Measurements from ENCODE around the gene CUL5. TPM values are rescaled to one million over a fixed set of nuclear protein-coding genes. Genes with fewer than 3 reads are reported as not detected.

The CUL5 gene
- total and polyA plus RNA-seq, 2 experiments from 2014 or later, result 26.0 to 40.9 TPM

GRCh38 chr11:108063410-108063809 lies 54.7 kb downstream of the CUL5 start:
- no peak for ATAC-seq

More at GRCh38 chr11:108063410-108063809, 54.7 kb downstream of the CUL5 start:
- Mint-ChIP-seq H3K27me3 (ENCODE audit: insufficient read depth, low read depth, poor library complexity) (peaks cover 2% of the 10 kb centered on the region), H3K27ac (no peak overlapping the region), H3K36me3 (ENCODE audit: low read depth) (peaks cover 35% of the 10 kb centered on the region), H3K4me1 (no peaks in the 10 kb centered on the region), H3K9me3 (no peaks in the 10 kb centered on the region), H3K4me3 (no peak overlapping the region)
- no peak overlapping the region for H3K27ac ChIP-seq (ENCODE audit: low read depth)
- no peak overlapping the region for H3K4me2 ChIP-seq
- H3K36me3 ChIP-seq (ENCODE audit: insufficient read depth), result peaks cover 8% of the 10 kb centered on the region; the same call in 1 of the 2 replicates
- H3K4me1 ChIP-seq (ENCODE audit: insufficient read depth), result no peaks in the 10 kb centered on the region
- H3K79me2 ChIP-seq (replicated peaks; ENCODE audit: insufficient read depth), result peaks cover 3% of the 10 kb centered on the region; the same call in 1 of the 2 replicates
- H3K9me2 ChIP-seq (ENCODE audit: insufficient read depth), result no peaks in the 10 kb centered on the region
- H3F3A ChIP-seq (replicated peaks; ENCODE audit: low read depth), result no peaks in the 10 kb centered on the region
- no peak overlapping the region for H2AFZ ChIP-seq
- no peak overlapping the region for H3K4me3 ChIP-seq
- no peak for DNase-seq (ENCODE audit: low spot score)
- TF ChIP-seq POLR2AphosphoS5 (IDR thresholded peaks at IDR 0.05; ENCODE audit: low read depth), result no peak
- no peak for TF ChIP-seq CREB1 (CRISPR knock-in tag; IDR thresholded peaks at IDR 0.05; ENCODE audit: low read depth)
- no peak for TF ChIP-seq CTCF (conservative IDR thresholded peaks at IDR 0.05; ENCODE audit: low read depth in 2 of 2)
- no peak for TF ChIP-seq ZNF331 (CRISPR knock-in tag; IDR thresholded peaks at IDR 0.05; ENCODE audit: low read depth)
- TF ChIP-seq ETS1 (IDR thresholded peaks at IDR 0.05), result no peak
- TF ChIP-seq EZH2 (IDR thresholded peaks at IDR 0.05; ENCODE audit: low read depth, unreplicated experiment), result no peak
- TF ChIP-seq JUNB (IDR thresholded peaks at IDR 0.05; ENCODE audit: unreplicated experiment), result no peak
- TF ChIP-seq ZNF462 (CRISPR knock-in tag; IDR thresholded peaks at IDR 0.05), result no peak
- no peak for TF ChIP-seq NANOG (IDR thresholded peaks at IDR 0.05; ENCODE audit: borderline replicate concordance)
- TF ChIP-seq ZNF114 (CRISPR knock-in tag; IDR thresholded peaks at IDR 0.05), result no peak
- TF ChIP-seq REST (IDR thresholded peaks at IDR 0.05; ENCODE audit: unreplicated experiment), result no peak
- TF ChIP-seq STAT1 (IDR thresholded peaks at IDR 0.05; ENCODE audit: unreplicated experiment), result no peak
- no peak for TF ChIP-seq EZH2phosphoT487 (IDR thresholded peaks at IDR 0.05; ENCODE audit: unreplicated experiment)
- H4K20me1 ChIP-seq (replicated peaks; ENCODE audit: insufficient read depth), result no peaks in the 10 kb centered on the region; the same call in 1 of the 2 replicates
- no peaks in the 10 kb centered on the region for H3K27me3 ChIP-seq (ENCODE audit: insufficient read depth)
